HepG2 (cell line): Measurements from ENCODE around the gene ARHGAP30. TPM values are rescaled to one million over a fixed set of nuclear protein-coding genes. Genes with fewer than 3 reads are reported as not detected.

ENCODE experiments used
- ADNP ChIP-seq: sonication (generic); formaldehyde crosslinking; IDR thresholded peaks from 2 replicates; pipeline ENCODE4 v1.4.0; 2020; ENCODE audit warnings: missing genetic modification reagents
- BCL3 ChIP-seq: sonication (generic); formaldehyde crosslinking; IDR thresholded peaks from 2 replicates; pipeline ENCODE4 v1.5.1; 2020; ENCODE audit warnings: mild to moderate bottlenecking, missing genetic modification reagents, moderate library complexity
- CREM ChIP-seq, 2 experiments: sonication (generic) in 1 of 2; formaldehyde crosslinking in 1 of 2; IDR thresholded peaks; 2 replicates each; pipeline versions ENCODE4 v1.4.0 to v1.6.1; 2016 to 2020; ENCODE audit warnings: antibody characterized with exemption in 1 of 2, mild to moderate bottlenecking in 1 of 2, missing genetic modification reagents in 1 of 2
- HNF4A ChIP-seq: sonication (generic); formaldehyde crosslinking; IDR thresholded peaks from 2 replicates; pipeline ENCODE4 v1.4.0; 2020; ENCODE audit warnings: missing genetic modification reagents
- HNRNPK ChIP-seq: fragments of 200-400 bp; formaldehyde crosslinking; IDR thresholded peaks from 2 replicates; pipeline ENCODE4 v1.6.1; 2018; ENCODE audit warnings: low read length, low read depth, moderate library complexity, mild to moderate bottlenecking; ENCODE audit not compliant: poor library complexity, severe bottlenecking
- HOXA9 ChIP-seq: sonication (generic); formaldehyde crosslinking; IDR thresholded peaks from 2 replicates; pipeline ENCODE4 v1.8.1; 2022; ENCODE audit warnings: missing genetic modification reagents, mild to moderate bottlenecking, moderate library complexity, borderline replicate concordance
- JUNB ChIP-seq: sonication (generic); formaldehyde crosslinking; IDR thresholded peaks from 2 replicates; pipeline ENCODE4 v1.8.0; 2022; ENCODE audit warnings: missing genetic modification reagents, mild to moderate bottlenecking, borderline replicate concordance
- NR3C1 ChIP-seq: sonication (generic); formaldehyde crosslinking; IDR thresholded peaks from 2 replicates; pipeline ENCODE4 v1.4.0; 2020; ENCODE audit warnings: missing genetic modification reagents
- RERE ChIP-seq: IDR thresholded peaks from 2 replicates; pipeline ENCODE4 v1.6.1; 2016; ENCODE audit warnings: low read depth, missing genetic modification reagents, missing compliant biosample characterization
- RXRA ChIP-seq: sonication (generic); formaldehyde crosslinking; IDR thresholded peaks from 2 replicates; pipeline ENCODE4 v1.5.1; 2020; ENCODE audit warnings: missing genetic modification reagents
- SAP130 ChIP-seq: IDR thresholded peaks from 2 replicates; pipeline ENCODE4 v1.6.1; 2016; ENCODE audit warnings: low read depth
- ZNF253 ChIP-seq: sonication (generic); formaldehyde crosslinking; IDR thresholded peaks from 2 replicates; pipeline ENCODE4 v1.8.0; 2022; ENCODE audit warnings: mild to moderate bottlenecking, missing genetic modification reagents, borderline replicate concordance
- ZNF263 ChIP-seq: sonication (generic); formaldehyde crosslinking; IDR thresholded peaks from 2 replicates; pipeline ENCODE4 v1.4.0; 2020; ENCODE audit warnings: missing genetic modification reagents
- ZNF598 ChIP-seq: sonication (generic); formaldehyde crosslinking; IDR thresholded peaks from 2 replicates; pipeline ENCODE4 v1.5.1; 2020; ENCODE audit warnings: mild to moderate bottlenecking, missing genetic modification reagents, borderline replicate concordance
- ZNF678 ChIP-seq: sonication (generic); formaldehyde crosslinking; IDR thresholded peaks from 2 replicates; pipeline ENCODE4 v1.4.0; 2020; ENCODE audit warnings: mild to moderate bottlenecking, missing genetic modification reagents
- ZNF704 ChIP-seq: sonication (generic); formaldehyde crosslinking; IDR thresholded peaks from 2 replicates; pipeline ENCODE4 v1.8.1; 2023; ENCODE audit warnings: mild to moderate bottlenecking, inconsistent platforms, moderate library complexity, missing genetic modification reagents, borderline replicate concordance
- ZNF761 ChIP-seq: sonication (generic); formaldehyde crosslinking; conservative IDR thresholded peaks from 2 replicates; pipeline ENCODE4 v1.4.0; 2020; ENCODE audit warnings: mild to moderate bottlenecking, missing genetic modification reagents
- ZNF776 ChIP-seq: sonication (generic); formaldehyde crosslinking; IDR thresholded peaks from 2 replicates; pipeline ENCODE4 v1.4.0; 2020; ENCODE audit warnings: mild to moderate bottlenecking, missing genetic modification reagents
- ZNF790 ChIP-seq: sonication (generic); formaldehyde crosslinking; IDR thresholded peaks from 2 replicates; pipeline ENCODE4 v1.8.0; 2022; ENCODE audit warnings: missing genetic modification reagents, mild to moderate bottlenecking, borderline replicate concordance
- polyA plus RNA-seq, 8 experiments: library from polyadenylated mRNA; depleted of rRNA in 3 of 8; stranded (reverse) in 7 of 8; unstranded in 1 of 8; fragments of >200 nt; fragmentation: Illumina TruSeq in 4 of 8; extraction: Trizol in 4 of 8; gene quantifications; 2 replicates each; pipeline versions ENCODE4 v1.2.1 to v1.2.3, GENCODE V29; 2011 to 2016; ENCODE audit warnings: low read depth in 4 of 8, missing spikeins in 1 of 8, mixed read lengths in 1 of 8; ENCODE audit not compliant: insufficient read depth in 1 of 8
- total RNA-seq, 5 experiments: library from RNA; depleted of rRNA; stranded (reverse); fragments of >200 nt; fragmentation: Illumina TruSeq; extraction: Trizol; gene quantifications; 2 replicates each; pipeline ENCODE4 v1.2.3, GENCODE V29; 2016; ENCODE audit warnings: low read depth in 1 of 5
- TF ChIP-seq, protein P1 (sequence below): fragments of 450-650 bp; IDR thresholded peaks from 2 replicates; pipeline ENCODE4 v1.6.1; 2016

Gene ARHGAP30
- total and polyA plus RNA-seq, 2 of the 13 experiments (the other 11 are each of a cell fraction or from before 2014, with no cell fraction given), result 0.13 to 0.20 TPM

DNA sequence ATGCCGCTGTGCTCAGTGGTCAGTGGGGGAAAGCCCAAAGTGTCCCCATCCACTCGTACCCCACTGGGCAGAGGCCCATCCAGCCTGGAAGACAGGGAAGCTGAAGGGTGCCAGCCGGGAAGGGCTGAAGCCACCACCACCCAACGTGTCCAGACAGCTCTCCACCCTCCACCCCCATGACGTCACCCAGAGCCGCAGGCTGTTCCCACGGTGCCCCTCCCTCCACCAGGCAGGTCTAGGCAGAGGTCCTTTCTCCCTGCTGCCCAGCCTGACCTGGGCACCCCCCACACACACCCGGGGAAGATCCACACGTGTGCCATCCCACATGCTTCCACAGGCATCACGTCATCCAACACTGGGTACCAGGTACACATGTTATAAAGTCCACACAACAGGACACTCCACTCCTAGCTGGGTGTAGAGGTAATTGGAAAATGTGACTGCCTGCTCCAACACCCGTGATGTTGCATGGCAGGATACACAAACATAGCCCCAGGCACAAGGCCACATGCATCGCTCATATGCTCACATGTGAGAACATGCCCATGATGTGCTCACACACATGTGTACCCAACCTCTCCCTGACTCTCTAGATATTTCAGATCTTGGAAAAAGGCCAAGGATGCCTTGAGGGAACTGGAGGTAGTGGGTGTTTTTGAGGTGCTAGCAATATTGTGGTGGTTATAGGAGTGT lies 5.1 kb upstream of the ARHGAP30 start (continued):
- TF ChIP-seq HNF4A (CRISPR knock-in tag), result no peak
- TF ChIP-seq HNRNPK, result no peak
- 0 out of 2 replicates have a peak, but pooled peaks have one; percentile 20 for TF ChIP-seq ZNF263
- 0 out of 2 replicates have a peak, but pooled peaks have one; percentile 38 for TF ChIP-seq BCL3 (CRISPR knock-in tag)
- no peak for TF ChIP-seq ZNF598 (CRISPR knock-in tag)
- no peak for TF ChIP-seq ZNF704 (CRISPR knock-in tag)
- TF ChIP-seq ZNF790 (CRISPR knock-in tag), result no peak
- 0 out of 2 replicates have a peak, but pooled peaks have one; percentile 26 for TF ChIP-seq ZNF678
- no peak for TF ChIP-seq ADNP
- no peak for TF ChIP-seq NR3C1 (CRISPR knock-in tag)
- peak; percentile 40; the same call in 1 of the 2 replicates for TF ChIP-seq RXRA (CRISPR knock-in tag)
- TF ChIP-seq SAP130 (CRISPR knock-in tag), result peak; percentile 60; the same call in 1 of the 2 replicates
- no peak for TF ChIP-seq ZNF253 (CRISPR knock-in tag)
- no peak for TF ChIP-seq RERE (CRISPR knock-in tag)
- TF ChIP-seq ZNF761, result no peak
- no peak for TF ChIP-seq ZNF776 (CRISPR knock-in tag)
- no peak for TF ChIP-seq JUNB
- TF ChIP-seq CREM (IDR thresholded peaks at IDR 0.05), result peak; percentile 64; the same call in 1 of the 2 replicates
- no peak for TF ChIP-seq CREM (CRISPR knock-in tag; IDR thresholded peaks at IDR 0.05)
- TF ChIP-seq, protein P1, sequence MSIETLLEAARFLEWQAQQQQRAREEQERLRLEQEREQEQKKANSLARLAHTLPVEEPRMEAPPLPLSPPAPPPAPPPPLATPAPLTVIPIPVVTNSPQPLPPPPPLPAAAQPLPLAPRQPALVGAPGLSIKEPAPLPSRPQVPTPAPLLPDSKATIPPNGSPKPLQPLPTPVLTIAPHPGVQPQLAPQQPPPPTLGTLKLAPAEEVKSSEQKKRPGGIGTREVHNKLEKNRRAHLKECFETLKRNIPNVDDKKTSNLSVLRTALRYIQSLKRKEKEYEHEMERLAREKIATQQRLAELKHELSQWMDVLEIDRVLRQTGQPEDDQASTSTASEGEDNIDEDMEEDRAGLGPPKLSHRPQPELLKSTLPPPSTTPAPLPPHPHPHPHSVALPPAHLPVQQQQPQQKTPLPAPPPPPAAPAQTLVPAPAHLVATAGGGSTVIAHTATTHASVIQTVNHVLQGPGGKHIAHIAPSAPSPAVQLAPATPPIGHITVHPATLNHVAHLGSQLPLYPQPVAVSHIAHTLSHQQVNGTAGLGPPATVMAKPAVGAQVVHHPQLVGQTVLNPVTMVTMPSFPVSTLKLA, result peak; percentile 86
- no peak for TF ChIP-seq HOXA9
